WTC11 (cell line): Measurements from ENCODE around the gene KCNMA1. TPM values are rescaled to one million over a fixed set of nuclear protein-coding genes. Genes with fewer than 3 reads are reported as not detected.

Experiments
- ATAC-seq: fragments of 200-7000 bp; cut with Tn5 transposase; 2 replicates; pipeline ENCODE4 v1.10.0; 2021; ENCODE audit warnings: mild to moderate bottlenecking, moderate library complexity
- CTCF ChIA-PET: fragments of 300-600 bp; sonication (Branson Sonifier 250); formaldehyde crosslinking; loops from one replicate; lab custom pipeline; 2021; ENCODE audit warnings: antibody characterized with exemption; lab: Charles Lee
- POLR2A ChIA-PET: fragments of 350-600 bp; sonication (Branson Sonifier 250); formaldehyde crosslinking; loops from one replicate; lab custom pipeline; 2021; ENCODE audit warnings: antibody characterized with exemption; lab: Charles Lee
- DNase-seq: peaks from one replicate; pipeline ENCODE4 v3.0.0; 2021; ENCODE audit warnings: low spot score
- H3K27ac Mint-ChIP-seq: 2 replicates; pipeline ENCODE4 v1.8.0; 2021; ENCODE audit warnings: mixed read lengths
- H3K27me3 Mint-ChIP-seq: 2 replicates; pipeline ENCODE4 v1.8.0; 2021; ENCODE audit warnings: low read depth, mild to moderate bottlenecking, moderate library complexity, mixed read lengths
- H3K36me3 Mint-ChIP-seq: 2 replicates; pipeline ENCODE4 v1.8.0; 2021; ENCODE audit warnings: mixed read lengths
- H3K4me1 Mint-ChIP-seq: 2 replicates; pipeline ENCODE4 v1.8.0; 2022; ENCODE audit warnings: mixed read lengths
- H3K4me3 Mint-ChIP-seq: 2 replicates; pipeline ENCODE4 v1.8.0; 2021; ENCODE audit warnings: mild to moderate bottlenecking, moderate library complexity, mixed read lengths
- H3K9me3 Mint-ChIP-seq: 2 replicates; pipeline ENCODE4 v1.8.0; 2021; ENCODE audit warnings: mixed read lengths
- CREB1 ChIP-seq: sonication (generic); formaldehyde crosslinking; IDR thresholded peaks from 2 replicates; pipeline ENCODE4 v1.8.0; 2023; ENCODE audit warnings: mild to moderate bottlenecking, missing genetic modification reagents
- CREM ChIP-seq: sonication (generic); formaldehyde crosslinking; IDR thresholded peaks from 2 replicates; pipeline ENCODE4 v1.8.1; 2022; ENCODE audit warnings: mild to moderate bottlenecking, missing genetic modification reagents, moderate library complexity
- EMX1 ChIP-seq: fragments of 250-450 bp; sonication (Bioruptor Pico); IDR thresholded peaks from 2 replicates; pipeline ENCODE4 v1.8.0; 2021; ENCODE audit warnings: mild to moderate bottlenecking
- ETV6 ChIP-seq: sonication (generic); formaldehyde crosslinking; IDR thresholded peaks from 2 replicates; pipeline ENCODE4 v1.8.1; 2022; ENCODE audit warnings: mild to moderate bottlenecking, missing genetic modification reagents
- JAZF1 ChIP-seq: fragments of 250-450 bp; sonication (Bioruptor Pico); IDR thresholded peaks from 2 replicates; pipeline ENCODE4 v1.9.0; 2021; ENCODE audit warnings: moderate library complexity, mild to moderate bottlenecking, inconsistent platforms
- MXD4 ChIP-seq: fragments of 250-450 bp; sonication (Bioruptor Pico); IDR thresholded peaks from 2 replicates; pipeline ENCODE4 v1.8.0; 2021; ENCODE audit warnings: mild to moderate bottlenecking, moderate library complexity, borderline replicate concordance
- MYBL2 ChIP-seq: sonication (generic); formaldehyde crosslinking; IDR thresholded peaks from 2 replicates; pipeline ENCODE4 v1.8.1; 2023; ENCODE audit warnings: mild to moderate bottlenecking, moderate library complexity, missing genetic modification reagents
- NR2C2 ChIP-seq: sonication (generic); formaldehyde crosslinking; IDR thresholded peaks from 2 replicates; pipeline ENCODE4 v1.8.0; 2022; ENCODE audit warnings: mild to moderate bottlenecking, missing genetic modification reagents
- OVOL2 ChIP-seq: fragments of 250-450 bp; sonication (Bioruptor Pico); IDR thresholded peaks from 2 replicates; pipeline ENCODE4 v1.9.0; 2021; ENCODE audit warnings: mild to moderate bottlenecking, borderline replicate concordance
- RELA ChIP-seq: sonication (generic); formaldehyde crosslinking; IDR thresholded peaks from 2 replicates; pipeline ENCODE4 v1.8.1; 2022; ENCODE audit warnings: missing genetic modification reagents, mild to moderate bottlenecking, borderline replicate concordance
- SMAD4 ChIP-seq: sonication (generic); formaldehyde crosslinking; IDR thresholded peaks from 2 replicates; pipeline ENCODE4 v1.8.0; 2022; ENCODE audit warnings: mild to moderate bottlenecking, missing genetic modification reagents
- ZNF263 ChIP-seq: sonication (generic); formaldehyde crosslinking; IDR thresholded peaks from 2 replicates; pipeline ENCODE4 v1.8.1; 2022; ENCODE audit warnings: low read depth, mild to moderate bottlenecking, moderate library complexity, missing genetic modification reagents
- ZNF396 ChIP-seq: fragments of 250-450 bp; sonication (Bioruptor Pico); IDR thresholded peaks from 2 replicates; pipeline ENCODE4 v1.8.0; 2021; ENCODE audit warnings: mild to moderate bottlenecking, moderate library complexity, borderline replicate concordance
- ZNF416 ChIP-seq: fragments of 250-450 bp; sonication (Bioruptor Pico); IDR thresholded peaks from 2 replicates; pipeline ENCODE4 v1.9.0; 2021; ENCODE audit warnings: mild to moderate bottlenecking, inconsistent platforms
- ZNF671 ChIP-seq: fragments of 250-450 bp; sonication (Bioruptor Pico); IDR thresholded peaks from 2 replicates; pipeline ENCODE4 v1.8.0; 2021; ENCODE audit warnings: mild to moderate bottlenecking
- total RNA-seq: library from RNA; stranded (reverse); gene quantifications from 3 replicates; pipeline ENCODE4 v1.2.3, GENCODE V29; 2021
- TF ChIP-seq, protein P1 (sequence below): fragments of 250-450 bp; sonication (Bioruptor Pico); IDR thresholded peaks from 2 replicates; pipeline ENCODE4 v1.9.0; 2021; ENCODE audit warnings: mild to moderate bottlenecking, borderline replicate concordance
- TF ChIP-seq, protein P2 (sequence below): fragments of 250-450 bp; sonication (Bioruptor Pico); IDR thresholded peaks from 2 replicates; pipeline ENCODE4 v1.9.0; 2021; ENCODE audit warnings: moderate library complexity, mild to moderate bottlenecking, inconsistent platforms, borderline replicate concordance
- TF ChIP-seq, protein P3 (sequence below): sonication (generic); formaldehyde crosslinking; conservative IDR thresholded peaks from 2 replicates; pipeline ENCODE4 v1.8.1; 2022; ENCODE audit warnings: mild to moderate bottlenecking, missing genetic modification reagents
- TF ChIP-seq, protein P4 (sequence below): sonication (generic); formaldehyde crosslinking; IDR thresholded peaks from 2 replicates; pipeline ENCODE4 v1.8.0; 2023; ENCODE audit warnings: missing genetic modification reagents
- TF ChIP-seq, protein P5 (sequence below): fragments of 200-600 bp; IDR thresholded peaks from 2 replicates; pipeline ENCODE4 v1.8.0; 2022; ENCODE audit warnings: antibody characterized with exemption
- TF ChIP-seq, protein P6 (sequence below): sonication (generic); formaldehyde crosslinking; IDR thresholded peaks from 2 replicates; pipeline ENCODE4 v1.8.0; 2022; ENCODE audit warnings: mild to moderate bottlenecking, missing genetic modification reagents
- TF ChIP-seq, protein P7 (sequence below): sonication (generic); formaldehyde crosslinking; IDR thresholded peaks from 2 replicates; pipeline ENCODE4 v1.8.1; 2023; ENCODE audit warnings: mild to moderate bottlenecking, missing genetic modification reagents, moderate library complexity

Gene KCNMA1
- total RNA-seq, 1 experiment from 2014 or later = 7.3 TPM

DNA sequence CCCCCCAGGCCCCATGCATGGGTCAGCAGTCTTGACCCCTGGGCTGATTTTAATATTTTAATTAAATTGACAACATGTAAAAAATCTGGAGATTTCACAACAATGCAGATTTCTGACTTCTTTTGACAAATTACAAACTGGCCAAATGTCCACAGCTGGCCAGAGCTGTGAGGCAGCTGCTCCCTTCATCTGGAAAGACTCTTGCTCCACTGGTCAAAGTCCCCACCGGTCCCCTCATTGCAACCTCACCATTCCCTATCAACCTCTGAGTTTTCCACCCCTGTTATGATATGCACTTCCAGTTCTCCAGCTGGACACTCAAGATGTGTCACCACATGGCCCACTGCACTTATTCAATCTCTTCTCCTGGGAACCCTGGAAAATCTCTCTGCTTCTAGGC is 266.2 kb downstream of the KCNMA1 start (continued):
- TF ChIP-seq, protein P1, sequence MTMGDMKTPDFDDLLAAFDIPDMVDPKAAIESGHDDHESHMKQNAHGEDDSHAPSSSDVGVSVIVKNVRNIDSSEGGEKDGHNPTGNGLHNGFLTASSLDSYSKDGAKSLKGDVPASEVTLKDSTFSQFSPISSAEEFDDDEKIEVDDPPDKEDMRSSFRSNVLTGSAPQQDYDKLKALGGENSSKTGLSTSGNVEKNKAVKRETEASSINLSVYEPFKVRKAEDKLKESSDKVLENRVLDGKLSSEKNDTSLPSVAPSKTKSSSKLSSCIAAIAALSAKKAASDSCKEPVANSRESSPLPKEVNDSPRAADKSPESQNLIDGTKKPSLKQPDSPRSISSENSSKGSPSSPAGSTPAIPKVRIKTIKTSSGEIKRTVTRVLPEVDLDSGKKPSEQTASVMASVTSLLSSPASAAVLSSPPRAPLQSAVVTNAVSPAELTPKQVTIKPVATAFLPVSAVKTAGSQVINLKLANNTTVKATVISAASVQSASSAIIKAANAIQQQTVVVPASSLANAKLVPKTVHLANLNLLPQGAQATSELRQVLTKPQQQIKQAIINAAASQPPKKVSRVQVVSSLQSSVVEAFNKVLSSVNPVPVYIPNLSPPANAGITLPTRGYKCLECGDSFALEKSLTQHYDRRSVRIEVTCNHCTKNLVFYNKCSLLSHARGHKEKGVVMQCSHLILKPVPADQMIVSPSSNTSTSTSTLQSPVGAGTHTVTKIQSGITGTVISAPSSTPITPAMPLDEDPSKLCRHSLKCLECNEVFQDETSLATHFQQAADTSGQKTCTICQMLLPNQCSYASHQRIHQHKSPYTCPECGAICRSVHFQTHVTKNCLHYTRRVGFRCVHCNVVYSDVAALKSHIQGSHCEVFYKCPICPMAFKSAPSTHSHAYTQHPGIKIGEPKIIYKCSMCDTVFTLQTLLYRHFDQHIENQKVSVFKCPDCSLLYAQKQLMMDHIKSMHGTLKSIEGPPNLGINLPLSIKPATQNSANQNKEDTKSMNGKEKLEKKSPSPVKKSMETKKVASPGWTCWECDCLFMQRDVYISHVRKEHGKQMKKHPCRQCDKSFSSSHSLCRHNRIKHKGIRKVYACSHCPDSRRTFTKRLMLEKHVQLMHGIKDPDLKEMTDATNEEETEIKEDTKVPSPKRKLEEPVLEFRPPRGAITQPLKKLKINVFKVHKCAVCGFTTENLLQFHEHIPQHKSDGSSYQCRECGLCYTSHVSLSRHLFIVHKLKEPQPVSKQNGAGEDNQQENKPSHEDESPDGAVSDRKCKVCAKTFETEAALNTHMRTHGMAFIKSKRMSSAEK = no peak

DNA sequence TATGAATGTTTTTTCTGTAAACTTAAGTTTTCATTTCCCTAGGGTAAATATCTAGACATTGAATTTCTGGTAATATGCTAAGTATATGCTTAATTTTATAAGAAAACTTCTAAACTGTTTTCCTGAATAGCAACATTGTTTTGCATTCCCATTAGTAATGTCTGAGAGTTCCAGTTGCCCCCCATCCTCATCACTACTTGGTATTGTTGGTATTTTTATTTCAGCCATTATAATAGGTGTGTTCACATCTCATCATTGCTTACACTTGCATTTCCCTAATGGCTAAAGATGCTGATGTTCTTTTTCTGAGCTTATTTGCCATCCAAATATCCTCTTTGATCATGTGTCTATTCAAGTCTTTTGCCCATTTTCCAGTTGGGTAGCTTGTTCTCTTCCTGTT is 269.6 kb downstream of the KCNMA1 start:
- peaks cover 13% of the 10 kb centered on the region for H3K4me1 Mint-ChIP-seq
- peaks cover 5% of the 10 kb centered on the region; the same call in 1 of the 2 replicates for H3K36me3 Mint-ChIP-seq
- no peak overlapping the region for H3K4me3 Mint-ChIP-seq
- no peak for TF ChIP-seq OVOL2 (CRISPR knock-in tag)
- no peak for TF ChIP-seq JAZF1 (CRISPR knock-in tag)
- TF ChIP-seq, protein P2, sequence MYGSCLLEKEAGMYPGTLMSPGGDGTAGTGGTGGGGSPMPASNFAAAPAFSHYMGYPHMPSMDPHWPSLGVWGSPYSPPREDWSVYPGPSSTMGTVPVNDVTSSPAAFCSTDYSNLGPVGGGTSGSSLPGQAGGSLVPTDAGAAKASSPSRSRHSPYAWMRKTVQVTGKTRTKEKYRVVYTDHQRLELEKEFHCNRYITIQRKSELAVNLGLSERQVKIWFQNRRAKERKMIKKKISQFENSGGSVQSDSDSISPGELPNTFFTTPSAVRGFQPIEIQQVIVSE (CRISPR knock-in tag) = no peak
- TF ChIP-seq, protein P3, sequence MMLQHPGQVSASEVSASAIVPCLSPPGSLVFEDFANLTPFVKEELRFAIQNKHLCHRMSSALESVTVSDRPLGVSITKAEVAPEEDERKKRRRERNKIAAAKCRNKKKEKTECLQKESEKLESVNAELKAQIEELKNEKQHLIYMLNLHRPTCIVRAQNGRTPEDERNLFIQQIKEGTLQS (CRISPR knock-in tag) = no peak
- TF ChIP-seq ETV6 (CRISPR knock-in tag) = no peak
- no peak for TF ChIP-seq CREM (CRISPR knock-in tag)
- no peak for TF ChIP-seq MXD4 (CRISPR knock-in tag)
- TF ChIP-seq, protein P4, sequence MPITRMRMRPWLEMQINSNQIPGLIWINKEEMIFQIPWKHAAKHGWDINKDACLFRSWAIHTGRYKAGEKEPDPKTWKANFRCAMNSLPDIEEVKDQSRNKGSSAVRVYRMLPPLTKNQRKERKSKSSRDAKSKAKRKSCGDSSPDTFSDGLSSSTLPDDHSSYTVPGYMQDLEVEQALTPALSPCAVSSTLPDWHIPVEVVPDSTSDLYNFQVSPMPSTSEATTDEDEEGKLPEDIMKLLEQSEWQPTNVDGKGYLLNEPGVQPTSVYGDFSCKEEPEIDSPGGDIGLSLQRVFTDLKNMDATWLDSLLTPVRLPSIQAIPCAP (CRISPR knock-in tag) = no peak
- TF ChIP-seq, all 79 proteins: peak for 0
- ChIA-PET CTCF (no interaction called here), POLR2A (no interaction called here)
- no peak for ATAC-seq
- Mint-ChIP-seq H3K27ac (no peak overlapping the region), H3K9me3 (peaks cover 21% of the 10 kb centered on the region), H3K27me3 (no peaks in the 10 kb centered on the region)
- no peak for DNase-seq

DNA sequence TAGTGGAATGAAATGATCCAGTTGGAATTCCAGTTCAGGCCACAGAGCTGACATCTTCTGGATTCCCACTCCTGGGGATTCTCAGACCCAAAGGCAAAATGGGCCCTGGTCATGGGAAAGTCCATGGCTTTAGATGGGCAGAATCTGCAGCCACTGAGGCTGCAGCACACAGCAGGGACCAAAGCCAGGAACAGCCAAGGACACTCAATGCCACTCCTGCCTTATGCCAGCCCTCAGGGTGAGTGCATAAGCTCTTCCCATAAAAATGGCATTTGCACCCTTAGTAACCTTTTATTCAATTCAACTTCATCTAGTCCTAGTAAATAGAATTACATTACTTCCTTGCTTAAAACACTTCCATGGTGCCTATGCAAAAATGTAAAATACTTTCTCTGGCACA is 274.4 kb downstream of the KCNMA1 start:
- Mint-ChIP-seq H3K4me3 (no peak overlapping the region), H3K36me3 (peaks cover under 1% of the 10 kb centered on the region; the same call in 1 of the 2 replicates), H3K4me1 (no peaks in the 10 kb centered on the region), H3K27me3 (no peaks in the 10 kb centered on the region), H3K9me3 (peaks cover 2% of the 10 kb centered on the region), H3K27ac (no peak overlapping the region)
- ChIA-PET CTCF (interaction anchor here (1.2 to 1.3 kb wide), 2 partner anchors 189 to 348 kb away, joined by 3 to 5 read pairs; no protein-coding TSS in a partner anchor), POLR2A (no interaction called here)
- TF ChIP-seq, protein P5, sequence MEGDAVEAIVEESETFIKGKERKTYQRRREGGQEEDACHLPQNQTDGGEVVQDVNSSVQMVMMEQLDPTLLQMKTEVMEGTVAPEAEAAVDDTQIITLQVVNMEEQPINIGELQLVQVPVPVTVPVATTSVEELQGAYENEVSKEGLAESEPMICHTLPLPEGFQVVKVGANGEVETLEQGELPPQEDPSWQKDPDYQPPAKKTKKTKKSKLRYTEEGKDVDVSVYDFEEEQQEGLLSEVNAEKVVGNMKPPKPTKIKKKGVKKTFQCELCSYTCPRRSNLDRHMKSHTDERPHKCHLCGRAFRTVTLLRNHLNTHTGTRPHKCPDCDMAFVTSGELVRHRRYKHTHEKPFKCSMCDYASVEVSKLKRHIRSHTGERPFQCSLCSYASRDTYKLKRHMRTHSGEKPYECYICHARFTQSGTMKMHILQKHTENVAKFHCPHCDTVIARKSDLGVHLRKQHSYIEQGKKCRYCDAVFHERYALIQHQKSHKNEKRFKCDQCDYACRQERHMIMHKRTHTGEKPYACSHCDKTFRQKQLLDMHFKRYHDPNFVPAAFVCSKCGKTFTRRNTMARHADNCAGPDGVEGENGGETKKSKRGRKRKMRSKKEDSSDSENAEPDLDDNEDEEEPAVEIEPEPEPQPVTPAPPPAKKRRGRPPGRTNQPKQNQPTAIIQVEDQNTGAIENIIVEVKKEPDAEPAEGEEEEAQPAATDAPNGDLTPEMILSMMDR = no peak
- TF ChIP-seq, protein P6, sequence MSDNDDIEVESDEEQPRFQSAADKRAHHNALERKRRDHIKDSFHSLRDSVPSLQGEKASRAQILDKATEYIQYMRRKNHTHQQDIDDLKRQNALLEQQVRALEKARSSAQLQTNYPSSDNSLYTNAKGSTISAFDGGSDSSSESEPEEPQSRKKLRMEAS (CRISPR knock-in tag) = no peak
- TF ChIP-seq EMX1 (CRISPR knock-in tag) (no peak), ZNF396 (no peak), ZNF416 (CRISPR knock-in tag) (no peak), MYBL2 (CRISPR knock-in tag) (no peak), ZNF263 (no peak), CREB1 (CRISPR knock-in tag) (no peak), RELA (CRISPR knock-in tag) (no peak), ZNF671 (CRISPR knock-in tag) (no peak), NR2C2 (CRISPR knock-in tag) (no peak), SMAD4 (CRISPR knock-in tag) (no peak)
- TF ChIP-seq, protein P7, sequence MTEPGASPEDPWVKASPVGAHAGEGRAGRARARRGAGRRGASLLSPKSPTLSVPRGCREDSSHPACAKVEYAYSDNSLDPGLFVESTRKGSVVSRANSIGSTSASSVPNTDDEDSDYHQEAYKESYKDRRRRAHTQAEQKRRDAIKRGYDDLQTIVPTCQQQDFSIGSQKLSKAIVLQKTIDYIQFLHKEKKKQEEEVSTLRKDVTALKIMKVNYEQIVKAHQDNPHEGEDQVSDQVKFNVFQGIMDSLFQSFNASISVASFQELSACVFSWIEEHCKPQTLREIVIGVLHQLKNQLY (CRISPR knock-in tag) = no peak
- ATAC-seq = no peak
- no peak for DNase-seq
